NCI-H1930 (cell line): ENCODE data around the gene ID3.

Experiments used
- DNase-seq, 2 experiments: peaks; one replicate each; lab custom pipeline; 2025; lab: John Stamatoyannopoulos, UW

ID3 gene

DNA sequence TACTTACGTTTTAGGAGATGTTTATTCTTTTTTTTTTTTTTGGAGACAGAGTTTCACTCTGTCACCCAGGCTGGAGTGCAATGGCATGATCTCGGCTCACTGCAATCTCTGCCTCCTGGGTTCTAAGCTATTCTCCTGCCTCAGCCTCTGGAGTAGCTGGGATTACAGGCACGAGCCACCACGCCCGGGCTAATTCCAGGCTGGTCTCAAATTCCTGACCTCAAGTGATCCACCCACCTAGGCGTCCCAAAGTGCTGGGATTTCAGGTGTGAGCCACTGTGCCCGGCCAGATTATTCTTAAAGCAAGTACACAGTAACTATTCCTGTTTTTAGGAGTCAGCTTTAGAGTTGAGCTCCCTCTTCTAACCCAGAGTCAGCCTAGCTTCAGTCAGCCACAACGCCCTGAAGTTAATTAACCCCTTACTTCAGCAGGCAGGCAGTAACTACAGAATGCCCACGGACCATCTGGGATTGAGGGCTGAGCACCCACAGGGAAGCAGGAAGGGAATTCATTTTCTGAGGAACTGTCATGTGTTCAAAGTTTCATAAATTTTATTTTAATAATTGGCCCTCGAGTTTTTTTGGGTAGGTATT, 5.3 kb upstream of the ID3 start:
- DNase-seq: no peak

DNA sequence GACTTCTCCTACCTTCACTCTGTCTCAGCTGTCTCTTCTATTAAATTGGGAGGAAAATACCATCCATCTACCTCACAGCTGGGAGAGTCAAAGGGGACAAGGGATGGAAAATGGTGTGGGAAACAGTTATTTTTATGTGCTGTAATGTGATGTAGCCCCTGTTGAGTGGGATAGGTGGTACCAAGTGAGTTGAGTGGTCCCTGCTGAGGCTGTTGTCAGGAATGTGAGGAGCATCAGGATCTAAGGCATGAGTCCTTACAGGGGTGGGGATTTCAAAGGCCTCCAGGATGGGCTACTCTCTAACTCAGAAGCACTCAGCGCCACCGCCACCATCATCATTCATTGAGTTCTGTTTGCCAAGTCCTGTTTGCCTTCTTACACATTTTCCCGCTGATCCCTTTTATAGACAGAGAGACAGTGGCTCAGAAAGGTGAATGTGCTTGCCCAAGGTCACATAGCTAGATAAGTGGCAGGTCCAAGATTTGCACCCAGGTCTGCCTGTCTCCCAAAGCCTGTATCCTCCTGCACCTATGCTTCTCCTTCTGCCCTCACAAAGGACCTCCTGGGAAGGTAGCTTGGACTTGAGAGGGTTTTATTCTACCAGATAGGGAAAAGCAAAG, 4.6 kb upstream of the ID3 start:
- DNase-seq: no peak

DNA sequence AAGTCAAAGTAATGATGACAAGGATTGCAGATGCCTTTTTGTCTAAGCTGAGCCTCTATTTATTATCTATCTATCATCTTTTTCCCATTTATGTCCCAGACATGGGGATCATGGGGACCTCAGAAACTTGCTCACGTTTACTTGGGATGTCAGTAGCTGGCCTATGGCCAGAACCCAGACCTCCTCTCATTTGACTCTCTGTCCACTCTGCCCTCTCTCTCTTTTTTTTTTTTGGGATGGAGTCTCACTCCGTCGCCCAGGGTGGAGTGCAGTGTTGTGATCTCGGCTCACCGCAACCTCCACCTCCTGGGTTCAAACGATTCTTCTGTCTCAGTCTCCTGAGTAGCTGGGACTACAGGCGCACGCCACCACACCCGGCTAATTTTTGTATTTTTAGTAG, 3.7 kb upstream of the ID3 start:
- DNase-seq: no peak

DNA sequence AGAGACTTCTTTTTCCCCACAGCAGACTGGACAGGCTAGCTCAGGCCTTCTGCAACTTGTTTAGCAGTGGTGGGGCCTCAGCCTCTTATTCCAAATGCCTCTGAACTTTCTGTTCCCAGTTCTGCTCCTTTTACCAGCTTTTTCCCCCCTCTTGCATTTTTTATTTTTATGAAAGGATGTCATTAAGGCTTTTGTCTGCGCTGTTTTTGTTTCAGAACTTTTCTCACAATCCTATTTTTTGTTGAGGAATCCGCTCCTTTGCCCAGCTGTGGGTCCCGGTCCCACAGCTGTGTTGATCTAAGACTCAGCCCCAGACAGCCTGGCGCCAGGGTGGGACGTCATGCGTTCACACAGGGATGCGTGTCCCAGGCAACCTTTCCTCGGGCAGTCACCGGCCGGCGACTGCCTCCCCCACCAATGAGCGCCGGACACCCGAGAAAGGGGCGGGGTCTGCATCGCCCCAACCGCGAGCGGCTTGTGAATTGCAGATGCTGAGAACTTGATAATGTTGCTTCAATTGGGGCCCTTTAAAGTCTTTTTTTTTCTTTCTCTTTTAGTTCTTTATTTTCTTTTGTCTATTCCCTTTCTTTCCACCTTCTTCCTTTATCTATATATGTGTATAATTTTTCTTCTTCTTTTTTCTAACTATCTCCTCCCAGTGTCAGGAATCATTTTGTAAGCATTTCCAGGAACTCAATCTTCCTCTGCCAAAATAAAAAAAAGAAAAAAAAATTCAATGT, 3.0 kb upstream of the ID3 start:
- peak; percentile 94 for DNase-seq

DNA sequence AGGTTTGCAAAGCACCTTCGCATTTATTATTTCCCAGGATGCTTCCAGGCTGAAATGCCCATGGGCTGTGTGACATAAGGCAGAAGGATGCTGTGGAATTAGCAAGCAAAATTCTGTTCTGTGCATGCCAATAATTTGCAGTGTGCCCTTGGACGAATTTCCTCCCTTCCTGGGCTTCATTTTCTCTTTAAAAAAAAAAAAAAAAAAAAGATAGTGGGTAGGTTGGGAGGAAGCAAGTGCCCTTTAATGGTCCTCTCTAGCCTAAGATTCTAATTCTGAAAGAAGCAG, 2.5 kb upstream of the ID3 start:
- DNase-seq: no peak

DNA sequence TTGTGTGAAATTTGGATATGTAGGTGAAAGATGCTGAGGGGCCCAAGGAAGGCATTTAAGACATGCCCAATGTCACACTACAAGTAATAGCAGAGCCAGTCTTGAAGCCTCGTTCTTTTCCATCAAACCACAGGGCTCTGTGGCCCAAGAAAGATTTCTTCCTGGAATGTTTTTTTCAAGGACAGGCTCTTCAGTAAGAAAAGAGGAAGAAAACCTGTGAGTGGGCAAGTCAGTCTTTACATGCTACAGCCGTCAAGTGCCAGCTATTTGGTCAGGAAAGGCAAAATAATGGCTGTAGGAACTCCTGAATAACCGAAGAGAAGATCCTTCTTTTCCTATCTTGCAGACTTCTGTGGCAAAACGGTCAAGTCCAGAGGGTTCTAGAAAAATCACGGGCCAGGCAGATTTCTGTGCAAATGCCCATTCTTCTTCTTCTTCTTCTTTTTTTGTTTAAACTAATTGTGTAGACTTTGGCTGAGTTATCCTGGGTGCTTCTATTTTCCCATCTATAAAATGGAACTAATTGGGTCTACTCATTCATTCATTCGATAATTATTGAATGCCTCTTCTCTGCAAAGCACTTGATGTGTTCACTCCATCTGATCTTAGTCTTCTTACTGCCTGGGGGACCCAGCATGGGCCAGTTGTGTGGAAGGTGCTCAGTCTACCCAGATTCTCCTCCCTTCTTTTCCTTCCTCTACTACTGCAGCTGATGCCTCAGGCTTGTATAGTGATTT, 1.9 kb upstream of the ID3 start:
- no peak for DNase-seq

DNA sequence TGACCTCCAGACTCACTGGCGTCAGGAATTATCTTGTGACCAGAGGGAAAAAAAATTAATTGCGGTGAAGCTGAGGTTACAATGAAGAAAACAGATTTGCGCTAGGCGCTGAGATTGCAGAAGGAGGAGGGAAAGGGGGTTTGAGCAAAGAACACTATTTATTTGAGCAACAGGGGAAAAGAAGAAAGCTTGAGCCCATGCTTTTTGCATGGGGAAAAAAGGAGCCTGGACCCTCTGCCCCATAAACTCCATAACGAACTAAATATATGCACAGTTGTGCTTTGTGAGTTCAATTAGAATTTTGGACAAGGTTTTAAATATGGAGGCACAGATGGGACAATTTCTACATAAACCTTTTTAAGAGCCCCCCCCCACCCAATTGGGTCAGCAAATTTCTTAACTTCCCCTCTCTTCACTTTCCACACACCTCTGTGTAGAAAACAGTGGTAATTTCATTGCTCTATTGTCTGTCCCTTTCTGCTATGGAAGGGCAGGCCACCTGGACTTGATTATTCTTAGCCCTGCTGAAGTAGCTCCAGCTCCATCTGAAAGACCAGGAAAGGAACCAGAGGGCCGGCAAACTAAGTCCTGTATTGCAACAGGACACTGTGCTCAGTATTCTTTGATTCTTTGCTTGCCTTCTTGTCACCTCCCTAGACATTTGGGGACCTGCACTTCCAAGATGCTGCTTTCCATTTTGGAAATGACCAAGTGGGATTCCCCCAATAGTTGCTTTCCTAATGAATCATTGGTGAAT, 862 bp upstream of the ID3 start:
- no peak for DNase-seq

DNA sequence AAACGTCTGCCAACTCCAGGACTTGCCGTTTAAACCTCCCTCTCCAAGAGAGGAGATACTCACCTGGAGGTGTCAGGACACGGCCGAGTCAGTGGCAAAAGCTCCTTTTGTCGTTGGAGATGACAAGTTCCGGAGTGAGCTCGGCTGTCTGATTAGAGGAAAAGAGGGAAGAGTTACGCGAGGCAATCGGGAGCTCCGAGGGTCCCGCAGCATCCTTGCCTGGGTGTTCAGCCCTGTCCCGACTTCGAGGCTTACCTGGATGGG, 497 bp downstream of the ID3 start:
- no peak for DNase-seq

DNA sequence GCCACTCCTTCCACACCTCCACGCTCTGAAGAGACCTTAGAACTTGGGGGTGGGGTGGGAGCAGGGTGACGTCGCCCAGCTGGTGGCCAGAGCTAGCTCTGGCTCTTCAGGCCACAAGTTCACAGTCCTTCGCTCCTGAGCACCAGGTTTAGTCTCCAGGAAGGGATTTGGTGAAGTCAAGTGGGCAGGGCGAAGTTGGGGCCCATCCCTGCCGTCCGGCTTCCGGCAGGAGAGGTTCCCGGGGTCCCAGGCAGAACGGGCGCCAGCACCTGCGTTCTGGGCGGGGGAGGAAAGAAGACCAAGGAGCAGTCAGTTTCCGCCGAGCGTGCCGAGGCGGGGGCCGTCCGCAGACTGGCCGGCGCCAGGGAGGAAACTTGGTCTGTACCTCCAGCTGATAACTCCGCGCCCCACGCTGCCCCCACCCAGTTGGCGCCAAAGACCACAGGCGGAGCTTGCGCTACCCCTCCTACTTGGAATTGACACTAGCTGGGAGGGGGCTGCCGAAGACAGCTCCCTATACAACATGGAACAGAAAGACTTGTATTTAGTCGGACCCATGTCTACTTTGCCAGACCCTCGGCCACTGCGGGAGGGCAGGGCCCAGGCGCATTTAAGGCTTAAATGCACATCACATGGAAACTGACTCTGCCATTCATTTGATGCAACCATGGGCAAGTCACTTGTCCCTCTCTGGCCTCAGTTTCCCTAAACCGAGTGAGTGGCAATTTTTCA, 995 bp downstream of the ID3 start:
- no peak for DNase-seq

DNA sequence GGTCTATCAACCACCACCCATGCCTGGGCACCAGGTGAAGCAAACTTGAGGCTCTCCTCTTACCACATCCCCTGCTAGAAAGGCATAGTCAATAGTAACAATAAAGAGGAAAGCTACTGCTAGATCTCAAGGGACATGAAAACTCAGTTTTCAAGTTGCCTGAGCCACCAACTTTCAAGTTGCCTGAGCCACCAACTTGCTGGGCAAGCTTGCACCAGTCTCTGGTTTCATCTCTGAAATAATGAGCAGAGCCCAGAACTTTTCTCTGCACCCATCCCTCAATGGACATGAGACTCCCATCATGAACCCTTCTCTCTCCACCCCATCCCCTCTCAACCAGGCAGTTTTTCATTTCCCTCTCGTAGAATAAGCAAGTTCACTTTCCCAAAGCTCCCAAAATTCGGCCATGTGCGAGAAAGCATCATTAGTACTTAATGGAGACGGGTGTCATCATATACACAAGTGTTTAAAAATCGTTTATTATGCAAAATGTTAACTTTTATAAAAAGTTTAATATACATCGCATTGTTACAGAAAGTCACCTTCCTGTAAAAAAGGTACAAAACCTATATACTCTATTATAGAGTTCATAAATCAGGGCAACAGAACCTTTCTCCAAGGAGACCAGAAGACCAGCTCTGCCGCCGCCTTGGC, 1.7 kb downstream of the ID3 start:
- no peak for DNase-seq

DNA sequence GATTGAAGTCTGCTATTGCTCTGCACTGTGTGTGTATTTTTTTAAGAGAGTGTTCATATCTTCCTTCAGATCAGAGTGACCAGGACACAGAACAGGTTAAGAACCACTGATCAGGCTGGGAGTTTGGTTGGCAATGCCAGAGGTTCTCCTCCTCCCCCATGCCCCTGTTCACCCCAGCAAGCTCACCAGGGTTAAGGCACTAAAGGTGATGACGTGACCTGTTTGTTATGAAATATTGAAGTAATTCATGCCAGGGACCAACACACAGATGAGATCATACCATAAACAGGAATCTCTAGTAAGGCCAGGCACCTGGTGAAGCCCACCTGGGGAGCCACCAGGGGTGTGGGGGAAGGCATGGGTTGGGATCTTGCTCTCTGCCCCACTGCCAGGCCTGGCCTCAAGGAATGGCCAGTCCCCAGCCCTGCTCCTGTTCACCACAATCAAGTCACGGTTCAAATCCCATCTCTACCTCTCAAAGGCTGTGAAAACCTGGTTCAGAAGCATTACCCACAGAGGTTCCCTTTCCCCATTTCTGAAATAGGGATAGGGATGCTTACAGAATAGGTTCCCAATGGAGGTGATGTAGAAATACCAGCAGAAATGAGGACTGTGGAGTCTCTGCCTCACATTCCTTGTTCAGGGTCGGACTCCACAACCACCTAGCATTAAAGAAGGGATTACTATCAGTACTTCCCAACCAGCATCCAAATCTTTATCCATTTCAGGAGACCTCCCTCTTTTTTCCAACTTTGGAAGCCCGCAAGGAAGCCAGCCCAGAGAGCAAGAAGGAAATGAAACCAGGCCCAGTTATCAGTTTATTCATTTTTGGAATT, 2.4 kb downstream of the ID3 start:
- DNase-seq: no peak

DNA sequence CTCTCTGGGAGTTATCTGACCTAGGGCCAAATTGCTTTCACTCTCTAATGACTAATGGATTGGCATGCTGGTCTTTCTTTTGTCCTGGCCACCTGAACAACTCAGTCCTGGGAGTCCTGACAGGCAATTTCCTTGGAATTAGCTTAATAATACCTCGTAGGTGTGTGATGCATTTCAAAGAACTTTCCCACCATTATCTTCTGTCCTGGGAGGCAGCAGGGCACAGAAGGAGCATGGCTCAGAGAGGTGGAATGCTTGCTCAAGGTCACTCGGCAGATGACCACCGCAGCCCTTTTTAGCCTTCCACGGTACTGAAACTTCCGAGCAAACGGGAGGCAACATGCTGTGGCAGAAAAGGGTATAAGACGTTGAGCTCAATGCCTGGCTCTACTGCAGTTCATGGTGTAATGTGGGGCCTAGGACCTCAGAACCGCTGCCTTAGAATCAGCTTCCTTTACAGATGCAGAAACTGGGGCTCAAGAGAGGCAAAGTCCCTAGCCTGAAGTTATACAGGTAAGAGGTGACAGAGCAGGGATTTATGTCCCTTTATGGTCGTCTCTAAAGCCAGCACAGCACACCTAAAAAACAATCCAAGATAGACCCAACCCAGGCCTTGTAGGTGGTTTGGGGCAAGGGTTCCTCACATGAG, 3.2 kb downstream of the ID3 start:
- no peak for DNase-seq

DNA sequence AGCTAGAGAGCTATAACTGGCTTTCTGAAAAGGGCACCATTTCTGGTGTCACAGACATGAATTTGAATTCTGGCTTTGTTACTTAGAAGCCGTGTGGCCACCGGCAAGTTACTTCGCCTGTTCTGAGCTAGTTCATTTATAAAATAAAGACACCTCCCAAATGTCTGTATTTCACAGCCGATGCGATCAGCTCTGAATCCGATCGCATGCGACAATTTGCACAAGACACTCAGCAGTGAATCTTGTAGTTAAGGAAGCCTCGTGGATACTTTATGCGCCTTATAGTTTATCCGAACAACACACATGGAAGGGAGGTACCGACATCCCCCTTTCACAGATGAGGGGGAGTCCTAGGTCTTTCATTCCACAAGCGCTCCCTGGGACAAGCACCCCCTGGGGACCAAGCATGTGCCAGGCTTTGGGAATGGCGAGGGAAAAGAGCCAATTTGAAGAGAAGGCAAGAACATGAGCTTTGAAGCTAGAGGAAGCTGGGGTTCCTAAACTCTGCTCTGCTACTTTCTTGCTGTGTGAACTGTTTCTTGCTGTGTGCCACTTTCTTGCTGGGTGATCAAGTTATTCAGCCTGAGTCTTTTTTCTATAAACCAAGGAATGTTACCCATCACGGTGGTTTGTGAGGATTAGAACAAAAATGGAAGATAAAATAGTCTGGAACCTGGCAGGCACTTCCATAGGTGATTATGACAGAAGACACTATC, 3.9 kb downstream of the ID3 start:
- DNase-seq: no peak

DNA sequence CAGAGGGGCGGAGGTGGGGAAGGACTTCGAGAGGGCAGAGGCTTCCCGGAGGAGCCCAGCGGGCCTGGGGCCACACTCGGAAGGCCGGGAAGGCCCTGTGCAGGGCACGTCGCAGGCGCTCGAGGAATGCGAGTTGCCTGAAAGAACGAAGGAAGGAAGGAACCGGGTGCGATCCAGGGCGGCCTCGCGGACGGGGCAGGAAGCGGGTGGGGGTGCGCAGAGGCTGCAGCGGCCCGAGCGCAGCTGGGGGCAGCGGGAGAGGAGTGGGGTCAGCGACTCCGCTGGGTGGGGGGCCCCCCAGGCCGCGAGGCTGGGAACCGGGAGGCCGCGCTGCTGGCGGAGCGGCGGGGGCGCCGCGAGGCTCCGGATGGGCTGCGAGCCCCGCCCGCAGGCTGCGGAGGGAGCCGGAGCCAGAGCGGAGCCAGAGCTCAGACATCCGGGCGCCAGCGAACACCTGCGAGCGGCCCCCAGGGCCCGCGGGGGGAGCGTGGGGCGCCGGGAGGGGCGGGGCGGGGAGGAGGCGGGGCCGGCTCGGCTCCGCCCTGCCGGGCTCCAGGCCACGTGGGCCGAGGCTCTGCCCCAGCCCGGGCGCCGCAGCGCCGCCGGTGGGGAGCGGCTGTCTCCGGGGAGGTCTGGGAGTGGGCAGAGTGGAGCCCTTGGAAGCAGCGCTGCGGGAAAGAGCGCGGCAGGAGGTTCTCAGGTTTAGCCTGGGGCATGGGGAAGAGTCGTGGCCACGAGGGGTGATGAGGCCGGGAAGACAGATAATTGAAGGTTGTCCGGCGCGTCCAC, 4.6 kb downstream of the ID3 start:
- DNase-seq: peak; percentile 92

DNA sequence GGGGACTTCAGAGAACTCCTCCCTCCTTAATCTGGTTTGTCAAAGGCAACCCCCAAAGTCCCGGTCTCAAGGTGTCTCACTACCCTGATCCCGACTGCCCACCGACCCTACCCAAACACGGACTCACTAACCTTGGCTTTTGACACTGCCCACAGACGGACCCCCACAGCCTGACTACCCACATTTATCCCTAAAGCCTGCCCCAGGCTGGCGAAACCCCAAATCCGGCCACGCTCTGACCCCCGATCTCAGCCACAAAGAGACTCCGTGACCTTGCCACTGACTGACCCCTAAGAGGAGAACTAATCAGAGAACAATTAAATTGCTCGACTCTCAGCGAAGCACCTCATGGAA, 5.2 kb downstream of the ID3 start:
- DNase-seq: no peak

DNA sequence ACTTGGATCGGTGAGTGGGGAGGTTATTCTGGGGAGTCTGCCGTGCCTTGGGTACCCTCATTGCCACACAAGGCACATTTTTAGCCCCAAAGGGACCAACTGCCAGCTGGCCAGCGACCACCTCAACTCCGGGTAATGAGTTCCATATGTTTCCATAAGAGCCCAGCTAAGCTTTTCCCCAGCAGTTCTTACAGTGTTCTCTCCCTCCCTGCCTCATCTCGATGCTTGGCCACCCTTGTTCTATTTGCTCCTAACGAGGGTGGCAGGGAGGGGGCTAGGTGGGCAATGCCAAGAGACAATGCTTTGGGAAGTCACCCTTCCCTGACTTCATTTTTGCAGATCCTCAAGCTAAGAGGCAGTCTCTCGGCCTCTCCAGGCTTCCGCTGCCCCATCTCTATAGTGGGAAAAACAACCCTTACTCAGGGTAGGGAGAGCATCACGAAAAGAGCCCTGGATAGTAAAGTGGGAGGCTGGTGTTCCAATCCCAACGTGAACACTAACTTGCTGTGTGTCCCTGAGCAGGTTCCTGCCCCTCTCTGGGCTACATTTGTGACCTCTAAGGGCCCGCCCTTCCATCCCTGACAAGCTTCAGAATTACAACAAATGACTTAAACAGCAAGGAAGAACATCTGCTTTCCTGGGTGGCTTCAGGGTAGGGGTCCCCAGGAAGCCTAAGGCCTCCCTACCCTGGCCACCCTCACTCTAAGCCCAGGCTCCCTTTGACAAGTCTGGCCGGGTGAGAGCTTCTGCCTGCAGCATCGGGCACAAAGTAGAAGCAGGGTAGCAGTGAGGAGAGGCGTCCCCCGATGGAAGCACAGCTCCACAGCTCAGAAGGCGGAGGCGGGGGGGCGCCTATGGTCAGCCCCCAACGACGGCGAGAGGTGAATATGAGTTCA, 5.8 kb downstream of the ID3 start:
- no peak for DNase-seq

DNA sequence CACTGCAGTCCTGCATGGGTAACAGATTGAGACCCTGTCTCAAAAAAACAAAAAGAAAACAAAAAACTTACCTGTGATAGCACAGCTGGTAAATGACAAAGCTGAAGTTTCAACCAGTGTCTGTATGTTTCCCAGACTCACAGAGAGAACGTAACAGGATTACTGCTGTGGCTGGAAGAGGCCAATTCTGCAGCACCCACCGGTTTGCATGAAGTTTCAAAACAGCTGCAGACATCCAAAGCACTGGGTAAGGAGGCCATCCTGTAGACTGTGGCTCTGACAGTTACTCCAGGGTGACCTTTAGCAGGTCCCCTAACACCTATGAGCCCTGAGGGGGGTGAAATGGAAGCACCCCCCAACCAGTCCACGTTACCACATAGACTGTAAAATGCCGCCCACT, 7.5 kb downstream of the ID3 start:
- DNase-seq: no peak

DNA sequence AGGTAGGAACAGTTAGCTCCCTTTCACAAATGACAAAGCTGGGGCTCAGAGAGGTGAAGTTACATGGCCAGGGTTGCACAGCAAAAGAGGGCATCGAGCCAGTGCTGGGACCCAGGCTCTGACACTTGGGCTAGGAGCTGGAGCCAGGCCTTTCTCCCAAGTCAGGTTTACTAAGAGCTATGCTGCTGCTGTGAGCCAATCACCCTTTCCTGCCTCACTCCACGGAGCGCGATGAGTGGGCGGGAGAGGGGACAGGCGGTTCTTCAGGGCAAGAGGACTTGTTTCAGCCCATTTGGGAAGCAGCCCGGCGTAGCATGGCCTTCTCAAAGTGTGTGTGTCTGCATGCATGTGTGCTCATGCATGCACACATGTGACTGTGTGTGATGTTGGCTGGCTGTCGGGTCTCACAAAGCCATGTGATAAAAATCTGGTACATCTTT, 10.6 kb downstream of the ID3 start:
- no peak for DNase-seq
